ACHN (cell line): ENCODE results near the gene CELSR1.
A peak's percentile ranks its signal among the peaks of the same experiment; 100 is the strongest.
"Not testable (repeated sequence)": the region's sequence is repeated elsewhere in the genome, so short reads cannot be mapped to it uniquely, and the experiment has no call there.

Experiments used
- DNase-seq: peaks from one replicate; pipeline ENCODE4 v3.0.0-alpha.2; 2015
- in situ Hi-C: cut with HindIII; loops from 2 replicates; pipeline ENCODE4 v1.10.0; 2017; ENCODE audit warnings: low sequenced_read_pairs, low pct_ligation_motif_present, low pct_unique_long_range_greater_than_20kb

CELSR1 gene

GRCh38 chr22:46478083-46478551 lies 59.3 kb downstream of the CELSR1 start:
- no peak for DNase-seq
- in situ Hi-C loops, result no loop called here

GRCh38 chr22:46476547-46476941 lies 60.9 kb downstream of the CELSR1 start:
- in situ Hi-C loops, result no loop called here
- no peak for DNase-seq

- DNase-seq, result no peak
- in situ Hi-C loops, result no loop called here
Measured at GRCh38 chr22:46473896-46474557, 63.4 kb downstream of the CELSR1 start.

GRCh38 chr22:46473021-46473779 lies 64.2 kb downstream of the CELSR1 start:
- in situ Hi-C loops, result no loop called here
- no peak for DNase-seq

GRCh38 chr22:46472722-46473016 lies 64.8 kb downstream of the CELSR1 start:
- in situ Hi-C loops, result no loop called here
- no peak for DNase-seq

GRCh38 chr22:46471901-46472721 lies 65.3 kb downstream of the CELSR1 start:
- DNase-seq, result peak; percentile 64
- in situ Hi-C loops, result no loop called here

GRCh38 chr22:46471330-46471729 lies 66.1 kb downstream of the CELSR1 start:
- in situ Hi-C loops, DNase-seq: not testable (repeated sequence)

GRCh38 chr22:46469711-46470110 lies 67.7 kb downstream of the CELSR1 start:
- in situ Hi-C loops, result no loop called here
- no peak for DNase-seq

- in situ Hi-C loops, result no loop called here
- DNase-seq, result no peak
Measured at GRCh38 chr22:46467006-46467405, 70.4 kb downstream of the CELSR1 start.

GRCh38 chr22:46466255-46466676 lies 71.2 kb downstream of the CELSR1 start:
- DNase-seq, result no peak
- in situ Hi-C loops, result no loop called here

GRCh38 chr22:46465793-46466192 lies 71.6 kb downstream of the CELSR1 start:
- DNase-seq, result no peak
- in situ Hi-C loops, result no loop called here

- no peak for DNase-seq
Measured at GRCh38 chr22:46465345-46465720, 72.1 kb downstream of the CELSR1 start.

GRCh38 chr22:46464701-46465344 lies 72.6 kb downstream of the CELSR1 start:
- in situ Hi-C loops, result no loop called here
- no peak for DNase-seq

More at GRCh38 chr22:46465345-46465720, 72.1 kb downstream of the CELSR1 start:
- in situ Hi-C loops, result no loop called here

- in situ Hi-C loops, result no loop called here
- DNase-seq, result no peak
Measured at GRCh38 chr22:46464296-46464695, 73.1 kb downstream of the CELSR1 start.

- in situ Hi-C loops, result no loop called here
- no peak for DNase-seq
Measured at GRCh38 chr22:46463435-46464227, 73.8 kb downstream of the CELSR1 start.

GRCh38 chr22:46462726-46463371 lies 74.6 kb downstream of the CELSR1 start:
- in situ Hi-C loops, result no loop called here
- peak; percentile 79 for DNase-seq

GRCh38 chr22:46461566-46462180 lies 75.7 kb downstream of the CELSR1 start:
- DNase-seq, result no peak
- in situ Hi-C loops, result no loop called here
